SK-N-SH treated with all-trans-retinoic acid at 6 μM for 48 hours (cell line): ENCODE measurements around the gene HOXB1.

Experiments
- ATAC-seq: fragments of 200-7000 bp; cut with Tn5 transposase; 3 replicates; pipeline ENCODE4 v1.9.1; 2020; ENCODE audit warnings: mild to moderate bottlenecking, moderate library complexity
- ARNTL ChIP-seq: fragments of 450-650 bp; formaldehyde crosslinking; IDR thresholded peaks from 2 replicates; pipeline ENCODE4 v1.5.0; 2020; ENCODE audit warnings: low read depth, mild to moderate bottlenecking, moderate library complexity, borderline replicate concordance
- BACH2 ChIP-seq: fragments of 250-450 bp; sonication (Bioruptor Pico); IDR thresholded peaks from 2 replicates; pipeline ENCODE4 v1.9.0; 2021; ENCODE audit warnings: mild to moderate bottlenecking, borderline replicate concordance
- CREB5 ChIP-seq: fragments of 250-450 bp; sonication (Bioruptor Pico); IDR thresholded peaks from 2 replicates; pipeline ENCODE4 v1.5.1; 2020; ENCODE audit warnings: low read depth, mild to moderate bottlenecking, moderate library complexity
- CSDC2 ChIP-seq: fragments of 250-450 bp; sonication (Bioruptor Pico); IDR thresholded peaks from 2 replicates; pipeline ENCODE4 v1.5.0; 2020; ENCODE audit warnings: mild to moderate bottlenecking, moderate library complexity
- CSRNP3 ChIP-seq: fragments of 250-450 bp; sonication (Bioruptor Pico); IDR thresholded peaks from 2 replicates; pipeline ENCODE4 v1.5.1; 2021; ENCODE audit warnings: mild to moderate bottlenecking, moderate library complexity
- ESRRG ChIP-seq: fragments of 250-450 bp; sonication (Bioruptor Pico); IDR thresholded peaks from 2 replicates; pipeline ENCODE4 v1.6.1; 2021; ENCODE audit warnings: mild to moderate bottlenecking
- GLIS3 ChIP-seq: fragments of 250-450 bp; sonication (Bioruptor Pico); IDR thresholded peaks from 2 replicates; pipeline ENCODE4 v1.5.0; 2020; ENCODE audit warnings: mild to moderate bottlenecking, moderate library complexity
- OSR1 ChIP-seq: fragments of 250-450 bp; sonication (Bioruptor Pico); IDR thresholded peaks from 2 replicates; pipeline ENCODE4 v1.8.0; 2022; ENCODE audit warnings: moderate library complexity, mild to moderate bottlenecking, inconsistent platforms
- PATZ1 ChIP-seq: fragments of 250-450 bp; sonication (Bioruptor Pico); IDR thresholded peaks from 2 replicates; pipeline ENCODE4 v1.8.0; 2020; ENCODE audit warnings: mild to moderate bottlenecking, moderate library complexity, borderline replicate concordance
- PPARA ChIP-seq: fragments of 250-450 bp; sonication (Bioruptor Pico); IDR thresholded peaks from 2 replicates; pipeline ENCODE4 v1.5.0; 2020; ENCODE audit warnings: mild to moderate bottlenecking, borderline replicate concordance
- RARB ChIP-seq: fragments of 250-450 bp; sonication (Bioruptor Pico); IDR thresholded peaks from 2 replicates; pipeline ENCODE4 v1.8.0; 2021; ENCODE audit warnings: mild to moderate bottlenecking, moderate library complexity
- SNAI2 ChIP-seq: fragments of 250-450 bp; sonication (Bioruptor Pico); IDR thresholded peaks from 2 replicates; pipeline ENCODE4 v1.5.0; 2020; ENCODE audit warnings: mild to moderate bottlenecking, moderate library complexity
- TCF4 ChIP-seq: fragments of 250-450 bp; sonication (Bioruptor Pico); IDR thresholded peaks from 2 replicates; pipeline ENCODE4 v1.8.0; 2021; ENCODE audit warnings: mild to moderate bottlenecking, moderate library complexity, borderline replicate concordance
- TOX ChIP-seq: fragments of 250-450 bp; sonication (Bioruptor Pico); IDR thresholded peaks from 2 replicates; pipeline ENCODE4 v1.8.0; 2021; ENCODE audit warnings: mild to moderate bottlenecking, moderate library complexity, borderline replicate concordance
- ZFP3 ChIP-seq: fragments of 250-450 bp; sonication (Bioruptor Pico); IDR thresholded peaks from 2 replicates; pipeline ENCODE4 v1.5.0; 2020; ENCODE audit warnings: mild to moderate bottlenecking, moderate library complexity
- ZNF565 ChIP-seq: fragments of 450-650 bp; formaldehyde crosslinking; conservative IDR thresholded peaks from 2 replicates; pipeline ENCODE4 v1.5.0; 2020; ENCODE audit warnings: low read depth, mild to moderate bottlenecking, moderate library complexity
- ZNF70 ChIP-seq: fragments of 450-650 bp; formaldehyde crosslinking; IDR thresholded peaks from 2 replicates; pipeline ENCODE4 v1.5.0; 2020; ENCODE audit warnings: mild to moderate bottlenecking, moderate library complexity
- TF ChIP-seq, protein P1 (sequence below): fragments of 250-450 bp; sonication (Bioruptor Pico); IDR thresholded peaks from 2 replicates; pipeline ENCODE4 v1.8.0; 2021; ENCODE audit warnings: low read depth, mild to moderate bottlenecking, moderate library complexity, borderline replicate concordance
- TF ChIP-seq, protein P2 (sequence below): fragments of 250-450 bp; sonication (Bioruptor Pico); IDR thresholded peaks from 2 replicates; pipeline ENCODE4 v1.5.0; 2020; ENCODE audit warnings: mild to moderate bottlenecking, moderate library complexity

The HOXB1 gene

GRCh38 chr17:48546924-48547807 is 16.4 kb upstream of the HOXB1 start:
- no peak for ATAC-seq
- TF ChIP-seq OSR1 (CRISPR knock-in tag), result no peak
- TF ChIP-seq, all 23 proteins: peak for 0

DNA sequence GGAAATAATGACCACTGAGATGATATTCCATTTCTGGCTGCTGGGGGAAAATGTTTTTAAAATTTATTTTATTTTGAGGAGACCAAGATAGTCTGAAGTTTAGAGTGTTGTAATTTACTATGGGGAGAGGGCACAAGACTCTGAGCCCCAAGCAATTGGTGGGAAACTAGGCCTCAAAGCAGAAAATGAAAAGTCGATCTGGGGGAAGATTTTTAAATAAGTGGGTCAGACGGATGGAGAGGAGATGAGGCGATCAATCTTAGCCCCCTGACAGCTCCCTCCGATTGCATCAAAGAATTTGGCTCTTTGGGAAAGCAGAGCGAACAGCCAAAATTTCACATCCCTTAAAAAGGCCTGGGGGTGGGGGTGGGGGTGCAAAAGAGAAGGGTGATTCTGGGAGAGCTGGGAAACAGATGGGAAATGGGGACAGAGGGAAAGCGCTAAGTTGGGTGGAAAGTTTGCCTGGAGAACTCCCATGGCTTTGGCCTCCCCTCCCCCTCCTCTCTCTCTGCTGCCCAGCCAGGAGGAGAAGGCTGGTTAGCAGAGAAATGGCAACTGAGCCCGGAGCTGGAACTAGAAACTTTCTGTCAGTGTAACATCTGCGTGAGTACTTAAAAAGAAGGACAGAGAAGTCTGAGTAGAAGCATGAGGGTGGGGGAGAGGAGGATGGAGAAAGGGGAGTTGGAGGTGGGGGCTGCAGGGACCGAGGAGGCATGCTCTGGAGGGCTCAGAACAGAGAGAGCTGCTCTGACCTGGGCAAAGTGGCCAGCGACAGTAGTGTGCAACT is 15.5 kb upstream of the HOXB1 start:
- no peak for TF ChIP-seq BACH2 (CRISPR knock-in tag)
- no peak for TF ChIP-seq TCF4 (CRISPR knock-in tag)
- TF ChIP-seq ESRRG, result no peak
- TF ChIP-seq ZNF70 (CRISPR knock-in tag), result no peak
- TF ChIP-seq CREB5 (CRISPR knock-in tag), result no peak
- no peak for TF ChIP-seq CSRNP3
- ATAC-seq, result no peak

DNA sequence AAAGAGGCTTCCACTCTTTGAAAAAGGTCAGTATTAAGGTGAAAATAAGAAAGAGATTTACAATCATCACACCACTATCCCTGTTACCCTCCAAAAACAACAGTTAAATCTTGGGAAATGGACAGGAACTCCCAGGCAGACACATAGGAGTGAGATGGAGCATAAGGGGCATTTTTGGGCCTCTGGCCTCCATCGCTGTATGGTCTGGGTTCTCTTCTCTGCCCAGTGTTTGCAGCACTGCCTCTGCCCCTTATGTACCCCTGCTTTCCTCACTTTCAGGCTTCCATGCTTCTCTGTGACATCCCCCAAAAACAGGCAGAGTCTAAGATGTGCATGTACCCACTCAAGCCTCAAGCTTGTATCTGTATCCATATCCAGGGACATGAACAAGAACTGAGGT is 14.7 kb upstream of the HOXB1 start:
- no peak for ATAC-seq
- TF ChIP-seq ZNF565 (CRISPR knock-in tag) (no peak), OSR1 (CRISPR knock-in tag) (no peak), CSDC2 (CRISPR knock-in tag) (no peak), ZNF70 (CRISPR knock-in tag) (no peak), PPARA (no peak), PATZ1 (CRISPR knock-in tag) (no peak), GLIS3 (CRISPR knock-in tag) (no peak), RARB (CRISPR knock-in tag) (no peak), SNAI2 (CRISPR knock-in tag) (no peak), ARNTL (CRISPR knock-in tag) (no peak), ZFP3 (no peak), CREB5 (CRISPR knock-in tag) (no peak), TOX (CRISPR knock-in tag) (no peak), CSRNP3 (no peak)
- TF ChIP-seq, protein P1, sequence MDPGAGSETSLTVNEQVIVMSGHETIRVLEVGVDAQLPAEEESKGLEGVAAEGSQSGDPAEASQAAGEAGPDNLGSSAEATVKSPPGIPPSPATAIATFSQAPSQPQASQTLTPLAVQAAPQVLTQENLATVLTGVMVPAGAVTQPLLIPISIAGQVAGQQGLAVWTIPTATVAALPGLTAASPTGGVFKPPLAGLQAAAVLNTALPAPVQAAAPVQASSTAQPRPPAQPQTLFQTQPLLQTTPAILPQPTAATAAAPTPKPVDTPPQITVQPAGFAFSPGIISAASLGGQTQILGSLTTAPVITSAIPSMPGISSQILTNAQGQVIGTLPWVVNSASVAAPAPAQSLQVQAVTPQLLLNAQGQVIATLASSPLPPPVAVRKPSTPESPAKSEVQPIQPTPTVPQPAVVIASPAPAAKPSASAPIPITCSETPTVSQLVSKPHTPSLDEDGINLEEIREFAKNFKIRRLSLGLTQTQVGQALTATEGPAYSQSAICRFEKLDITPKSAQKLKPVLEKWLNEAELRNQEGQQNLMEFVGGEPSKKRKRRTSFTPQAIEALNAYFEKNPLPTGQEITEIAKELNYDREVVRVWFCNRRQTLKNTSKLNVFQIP (CRISPR knock-in tag), result no peak
- TF ChIP-seq, protein P2, sequence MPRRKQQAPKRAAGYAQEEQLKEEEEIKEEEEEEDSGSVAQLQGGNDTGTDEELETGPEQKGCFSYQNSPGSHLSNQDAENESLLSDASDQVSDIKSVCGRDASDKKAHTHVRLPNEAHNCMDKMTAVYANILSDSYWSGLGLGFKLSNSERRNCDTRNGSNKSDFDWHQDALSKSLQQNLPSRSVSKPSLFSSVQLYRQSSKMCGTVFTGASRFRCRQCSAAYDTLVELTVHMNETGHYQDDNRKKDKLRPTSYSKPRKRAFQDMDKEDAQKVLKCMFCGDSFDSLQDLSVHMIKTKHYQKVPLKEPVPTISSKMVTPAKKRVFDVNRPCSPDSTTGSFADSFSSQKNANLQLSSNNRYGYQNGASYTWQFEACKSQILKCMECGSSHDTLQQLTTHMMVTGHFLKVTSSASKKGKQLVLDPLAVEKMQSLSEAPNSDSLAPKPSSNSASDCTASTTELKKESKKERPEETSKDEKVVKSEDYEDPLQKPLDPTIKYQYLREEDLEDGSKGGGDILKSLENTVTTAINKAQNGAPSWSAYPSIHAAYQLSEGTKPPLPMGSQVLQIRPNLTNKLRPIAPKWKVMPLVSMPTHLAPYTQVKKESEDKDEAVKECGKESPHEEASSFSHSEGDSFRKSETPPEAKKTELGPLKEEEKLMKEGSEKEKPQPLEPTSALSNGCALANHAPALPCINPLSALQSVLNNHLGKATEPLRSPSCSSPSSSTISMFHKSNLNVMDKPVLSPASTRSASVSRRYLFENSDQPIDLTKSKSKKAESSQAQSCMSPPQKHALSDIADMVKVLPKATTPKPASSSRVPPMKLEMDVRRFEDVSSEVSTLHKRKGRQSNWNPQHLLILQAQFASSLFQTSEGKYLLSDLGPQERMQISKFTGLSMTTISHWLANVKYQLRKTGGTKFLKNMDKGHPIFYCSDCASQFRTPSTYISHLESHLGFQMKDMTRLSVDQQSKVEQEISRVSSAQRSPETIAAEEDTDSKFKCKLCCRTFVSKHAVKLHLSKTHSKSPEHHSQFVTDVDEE, result no peak
